SU-DHL-6 (cell line): ENCODE data around the gene SCN4A.

ENCODE experiments used
- EZH2phosphoT487 ChIP-seq: fragments of 200-600 bp; sonication (generic), shearing (Covaris generic); conservative IDR thresholded peaks from 2 replicates; pipeline ENCODE4 v1.6.1; 2018; ENCODE audit warnings: mild to moderate bottlenecking, antibody characterized with exemption, low read length, moderate library complexity, mixed read lengths
- TF ChIP-seq, protein P1 (sequence below): fragments of 200-600 bp; sonication (generic); IDR thresholded peaks from one replicate; pipeline ENCODE4 v1.5.1; 2017; ENCODE audit warnings: antibody characterized with exemption, mild to moderate bottlenecking, low read length, moderate library complexity; ENCODE audit not compliant: insufficient read depth, poor library complexity, severe bottlenecking

DNA sequence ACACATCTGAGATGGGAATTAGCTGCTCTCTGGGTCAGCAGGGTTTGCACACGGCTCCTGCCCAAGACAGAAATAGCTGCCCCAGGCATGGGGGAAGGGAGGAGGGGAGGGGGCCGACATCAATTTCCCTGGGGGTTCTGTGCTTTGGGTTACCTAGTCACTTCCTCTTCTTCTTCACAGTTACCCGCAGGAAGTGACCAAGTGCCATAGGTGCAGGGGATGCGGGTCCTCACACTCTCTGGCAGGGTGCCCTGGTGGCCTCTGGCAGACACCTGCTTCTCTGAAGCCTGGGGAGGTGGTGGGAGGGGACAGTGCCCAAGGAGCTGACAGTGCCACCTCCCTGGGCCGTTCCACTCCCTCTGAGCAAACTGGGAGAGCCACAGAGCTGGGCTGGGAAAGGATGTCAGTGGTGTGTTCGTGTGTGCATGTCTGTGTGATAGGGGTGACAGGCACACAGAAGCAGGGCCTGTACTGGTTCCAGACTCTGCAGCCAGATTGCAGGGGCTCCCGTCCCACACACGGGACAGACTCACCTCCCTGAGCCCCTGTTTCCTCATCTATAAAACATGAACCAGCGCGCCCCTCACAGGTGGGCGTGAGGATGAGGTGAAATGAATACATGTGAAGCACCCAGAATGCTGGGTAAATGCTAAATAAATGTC lies 18.2 kb downstream of the SCN4A start:
- TF ChIP-seq, protein P1, sequence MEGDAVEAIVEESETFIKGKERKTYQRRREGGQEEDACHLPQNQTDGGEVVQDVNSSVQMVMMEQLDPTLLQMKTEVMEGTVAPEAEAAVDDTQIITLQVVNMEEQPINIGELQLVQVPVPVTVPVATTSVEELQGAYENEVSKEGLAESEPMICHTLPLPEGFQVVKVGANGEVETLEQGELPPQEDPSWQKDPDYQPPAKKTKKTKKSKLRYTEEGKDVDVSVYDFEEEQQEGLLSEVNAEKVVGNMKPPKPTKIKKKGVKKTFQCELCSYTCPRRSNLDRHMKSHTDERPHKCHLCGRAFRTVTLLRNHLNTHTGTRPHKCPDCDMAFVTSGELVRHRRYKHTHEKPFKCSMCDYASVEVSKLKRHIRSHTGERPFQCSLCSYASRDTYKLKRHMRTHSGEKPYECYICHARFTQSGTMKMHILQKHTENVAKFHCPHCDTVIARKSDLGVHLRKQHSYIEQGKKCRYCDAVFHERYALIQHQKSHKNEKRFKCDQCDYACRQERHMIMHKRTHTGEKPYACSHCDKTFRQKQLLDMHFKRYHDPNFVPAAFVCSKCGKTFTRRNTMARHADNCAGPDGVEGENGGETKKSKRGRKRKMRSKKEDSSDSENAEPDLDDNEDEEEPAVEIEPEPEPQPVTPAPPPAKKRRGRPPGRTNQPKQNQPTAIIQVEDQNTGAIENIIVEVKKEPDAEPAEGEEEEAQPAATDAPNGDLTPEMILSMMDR, result peak; percentile 20
- no peak for TF ChIP-seq EZH2phosphoT487
